Activated CD8-positive, alpha-beta memory T cell treated with anti-CD3 and anti-CD28 coated beads for 24 hours (primary cell): Measurements from ENCODE around the gene ARHGAP28.
"Not testable (repeated sequence)": the region's sequence is repeated elsewhere in the genome, so short reads cannot be mapped to it uniquely, and the experiment has no call there.

Experiments
- DNase-seq: peaks from one replicate; pipeline ENCODE4 v3.0.0-alpha.2; 2020

The ARHGAP28 gene

GRCh38 chr18:6778459-6779247 is 49.1 kb downstream of the ARHGAP28 start:
- no peak for DNase-seq

- DNase-seq = no peak
These were observed 51.7 kb downstream of the ARHGAP28 start for GRCh38 chr18:6781142-6781714.

GRCh38 chr18:6781796-6782195 is 52.3 kb downstream of the ARHGAP28 start:
- DNase-seq = no peak

- no peak for DNase-seq
These were observed 53.3 kb downstream of the ARHGAP28 start for GRCh38 chr18:6782861-6783260.

- no peak for DNase-seq
These were observed 54.5 kb downstream of the ARHGAP28 start for GRCh38 chr18:6784046-6784445.

- DNase-seq = no peak
These were observed 55.5 kb downstream of the ARHGAP28 start for GRCh38 chr18:6785001-6785400.

GRCh38 chr18:6785411-6785810 is 55.9 kb downstream of the ARHGAP28 start:
- no peak for DNase-seq

GRCh38 chr18:6792391-6792790 is 62.9 kb downstream of the ARHGAP28 start:
- DNase-seq = no peak

GRCh38 chr18:6793455-6793854 is 63.9 kb downstream of the ARHGAP28 start:
- DNase-seq = no peak

- DNase-seq = no peak
These were observed 64.5 kb downstream of the ARHGAP28 start for GRCh38 chr18:6793986-6794385.

- no peak for DNase-seq
These were observed 65.8 kb downstream of the ARHGAP28 start for GRCh38 chr18:6795307-6795706.

GRCh38 chr18:6796511-6796910 is 67.0 kb downstream of the ARHGAP28 start:
- DNase-seq = no peak

GRCh38 chr18:6797171-6797570 is 67.7 kb downstream of the ARHGAP28 start:
- DNase-seq = no peak

- DNase-seq = no peak
These were observed 69.4 kb downstream of the ARHGAP28 start for GRCh38 chr18:6798896-6799295.

- DNase-seq = not testable (repeated sequence)
These were observed 70.8 kb downstream of the ARHGAP28 start for GRCh38 chr18:6800309-6800708.

GRCh38 chr18:6807515-6808257 is 78.2 kb downstream of the ARHGAP28 start:
- DNase-seq = no peak

GRCh38 chr18:6810191-6810590 is 80.7 kb downstream of the ARHGAP28 start:
- no peak for DNase-seq

- DNase-seq = no peak
These were observed 82.3 kb downstream of the ARHGAP28 start for GRCh38 chr18:6811816-6812215.

- DNase-seq = no peak
These were observed 85.4 kb downstream of the ARHGAP28 start for GRCh38 chr18:6814882-6815425.

- DNase-seq = no peak
These were observed 86.6 kb downstream of the ARHGAP28 start for GRCh38 chr18:6816154-6816553.

- DNase-seq = no peak
These were observed 89.8 kb downstream of the ARHGAP28 start for GRCh38 chr18:6819332-6819731.

GRCh38 chr18:6820314-6820713 is 90.8 kb downstream of the ARHGAP28 start:
- DNase-seq = no peak

- no peak for DNase-seq
These were observed 91.8 kb downstream of the ARHGAP28 start for GRCh38 chr18:6821356-6821755.

GRCh38 chr18:6827161-6827560 is 97.6 kb downstream of the ARHGAP28 start:
- not testable (repeated sequence) for DNase-seq
